ENCODE results near the gene FNDC3A. TPM values are rescaled to one million over a fixed set of nuclear protein-coding genes. Genes with fewer than 3 reads are reported as not detected.
"Not testable (repeated sequence)": the region's sequence is repeated elsewhere in the genome, so short reads cannot be mapped to it uniquely, and the experiment has no call there.

The FNDC3A gene
- polyA plus RNA-seq, 1 of the 3 experiments (the other 2 are of a cell fraction) = 27.7 TPM

DNA sequence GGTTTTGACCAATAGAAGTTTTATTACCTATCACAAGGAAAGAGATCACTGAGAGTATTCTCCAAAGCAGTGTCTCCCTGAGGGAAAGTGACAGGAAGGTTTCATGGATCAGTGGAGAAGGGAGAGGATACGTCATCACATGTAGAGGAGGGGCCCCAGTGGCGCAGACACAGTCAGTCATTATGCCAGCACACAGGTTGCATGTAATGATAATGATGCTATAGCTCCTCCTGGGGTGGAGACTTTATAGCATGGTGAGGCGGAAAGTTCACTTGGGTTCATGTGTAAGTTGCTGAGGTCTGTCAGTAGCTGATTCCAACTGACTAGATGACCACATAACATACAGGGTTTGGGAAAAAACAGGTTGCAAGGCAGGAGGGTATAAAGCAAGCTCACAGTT, 88.8 kb downstream of the FNDC3A start:
- no peaks in the 10 kb centered on the region for H3K9me2 ChIP-seq
- H4K20me1 ChIP-seq (ENCODE audit: insufficient read depth) = peaks cover 11% of the 10 kb centered on the region
- H3K79me2 ChIP-seq (ENCODE audit: insufficient read depth) = peaks cover 73% of the 10 kb centered on the region
- H3K9ac ChIP-seq = no peak overlapping the region
- no peak for TF ChIP-seq POLR2AphosphoS5 (IDR thresholded peaks at IDR 0.05; ENCODE audit: low read depth, low read length)
- TF ChIP-seq GABPA (IDR thresholded peaks at IDR 0.05; ENCODE audit: low read depth) = no peak
- TF ChIP-seq, protein P1, sequence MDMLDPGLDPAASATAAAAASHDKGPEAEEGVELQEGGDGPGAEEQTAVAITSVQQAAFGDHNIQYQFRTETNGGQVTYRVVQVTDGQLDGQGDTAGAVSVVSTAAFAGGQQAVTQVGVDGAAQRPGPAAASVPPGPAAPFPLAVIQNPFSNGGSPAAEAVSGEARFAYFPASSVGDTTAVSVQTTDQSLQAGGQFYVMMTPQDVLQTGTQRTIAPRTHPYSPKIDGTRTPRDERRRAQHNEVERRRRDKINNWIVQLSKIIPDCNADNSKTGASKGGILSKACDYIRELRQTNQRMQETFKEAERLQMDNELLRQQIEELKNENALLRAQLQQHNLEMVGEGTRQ (IDR thresholded peaks at IDR 0.05; ENCODE audit: borderline replicate concordance, low read depth, low read length) = no peak
- TF ChIP-seq, protein P2, sequence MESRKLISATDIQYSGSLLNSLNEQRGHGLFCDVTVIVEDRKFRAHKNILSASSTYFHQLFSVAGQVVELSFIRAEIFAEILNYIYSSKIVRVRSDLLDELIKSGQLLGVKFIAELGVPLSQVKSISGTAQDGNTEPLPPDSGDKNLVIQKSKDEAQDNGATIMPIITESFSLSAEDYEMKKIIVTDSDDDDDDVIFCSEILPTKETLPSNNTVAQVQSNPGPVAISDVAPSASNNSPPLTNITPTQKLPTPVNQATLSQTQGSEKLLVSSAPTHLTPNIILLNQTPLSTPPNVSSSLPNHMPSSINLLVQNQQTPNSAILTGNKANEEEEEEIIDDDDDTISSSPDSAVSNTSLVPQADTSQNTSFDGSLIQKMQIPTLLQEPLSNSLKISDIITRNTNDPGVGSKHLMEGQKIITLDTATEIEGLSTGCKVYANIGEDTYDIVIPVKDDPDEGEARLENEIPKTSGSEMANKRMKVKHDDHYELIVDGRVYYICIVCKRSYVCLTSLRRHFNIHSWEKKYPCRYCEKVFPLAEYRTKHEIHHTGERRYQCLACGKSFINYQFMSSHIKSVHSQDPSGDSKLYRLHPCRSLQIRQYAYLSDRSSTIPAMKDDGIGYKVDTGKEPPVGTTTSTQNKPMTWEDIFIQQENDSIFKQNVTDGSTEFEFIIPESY (IDR thresholded peaks at IDR 0.05; ENCODE audit: borderline replicate concordance, low read depth) = no peak
- no peaks in the 10 kb centered on the region for H3K9me3 ChIP-seq
- peaks cover 0 to 32% of the 10 kb centered on the region in 2 experiments for H3K36me3 ChIP-seq (replicated peaks in 1 of 2; ENCODE audit: control insufficient read depth in 1 of 2, insufficient read depth in 2 of 2, low read length in 1 of 2)
- H3K27ac ChIP-seq (ENCODE audit: low read depth in 2 of 2, low read length in 1 of 2) = no peak overlapping the region
- no peak overlapping the region for H3K4me3 ChIP-seq (ENCODE audit: low read depth in 2 of 2, low read length in 1 of 2)
- ChIA-PET CTCF (interaction anchor here (1.0 kb wide), 1 partner anchor 35 kb away, joined by 3 read pairs; no protein-coding TSS in a partner anchor), POLR2A (no interaction called here)
- H2AFZ ChIP-seq (ENCODE audit: low read depth) = no peak overlapping the region
- 95% methylated on average over 3 of the region's 3 CpGs for WGBS (ENCODE audit: low lambda C conversion rate)
- no peak overlapping the region for H3K4me2 ChIP-seq
- H3F3A ChIP-seq (replicated peaks; ENCODE audit: insufficient read depth) = peaks cover 17% of the 10 kb centered on the region
- H3K4me1 ChIP-seq (ENCODE audit: control insufficient read depth in 1 of 2, insufficient read depth in 2 of 2, low read depth in 1 of 2, low read length in 1 of 2) = peaks cover 0 to 11% of the 10 kb centered on the region in 2 experiments; a peak in 2 of 4 replicates
- H3K27me3 ChIP-seq (ENCODE audit: insufficient read depth) = no peaks in the 10 kb centered on the region
- no peak for DNase-seq

DNA sequence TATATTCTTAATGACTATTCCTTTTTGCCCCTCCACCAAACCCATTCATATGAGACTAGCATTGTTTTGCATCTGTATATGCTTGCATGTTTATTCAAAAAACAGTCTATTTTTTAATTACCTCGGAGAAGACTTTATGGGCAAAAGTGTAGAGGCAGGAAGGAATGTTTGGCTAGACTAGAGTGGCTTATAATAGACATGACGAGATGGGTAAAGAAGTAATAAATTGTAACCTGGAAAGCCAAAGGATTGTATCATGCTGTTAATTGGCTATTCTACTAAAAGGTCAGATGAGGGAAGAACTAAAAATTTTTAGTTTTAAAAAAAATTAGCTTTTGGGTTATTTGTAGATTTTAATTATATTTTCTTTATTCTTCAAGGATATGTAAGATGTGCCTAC, 91.1 kb downstream of the FNDC3A start:
- H3K9me2 ChIP-seq = no peaks in the 10 kb centered on the region
- no peak overlapping the region for H2AFZ ChIP-seq (ENCODE audit: low read depth)
- ChIA-PET POLR2A (no interaction called here), CTCF (interaction anchor here (0.9 to 1.5 kb wide), 2 partner anchors 13 to 111 kb away, joined by 3 read pairs; no protein-coding TSS in a partner anchor)
- H3K27ac ChIP-seq (ENCODE audit: low read depth in 2 of 2, low read length in 1 of 2) = no peak overlapping the region
- peaks cover 12% of the 10 kb centered on the region for H4K20me1 ChIP-seq (ENCODE audit: insufficient read depth)
- peaks cover 71% of the 10 kb centered on the region for H3K79me2 ChIP-seq (ENCODE audit: insufficient read depth)
- peaks cover 28% of the 10 kb centered on the region for H3F3A ChIP-seq (replicated peaks; ENCODE audit: insufficient read depth)
- no peaks in the 10 kb centered on the region for H3K27me3 ChIP-seq (ENCODE audit: insufficient read depth)
- TF ChIP-seq RFX5 (IDR thresholded peaks at IDR 0.05; ENCODE audit: low read length) = no peak
- TF ChIP-seq TCF12 (IDR thresholded peaks at IDR 0.05) = no peak
- no peak for TF ChIP-seq YY1 (IDR thresholded peaks at IDR 0.05; ENCODE audit: low read depth)
- no peak for TF ChIP-seq FOXJ3 (CRISPR knock-in tag; IDR thresholded peaks at IDR 0.05)
- no peak for TF ChIP-seq GATA2 (CRISPR knock-in tag; IDR thresholded peaks at IDR 0.05)
- TF ChIP-seq, protein P3, sequence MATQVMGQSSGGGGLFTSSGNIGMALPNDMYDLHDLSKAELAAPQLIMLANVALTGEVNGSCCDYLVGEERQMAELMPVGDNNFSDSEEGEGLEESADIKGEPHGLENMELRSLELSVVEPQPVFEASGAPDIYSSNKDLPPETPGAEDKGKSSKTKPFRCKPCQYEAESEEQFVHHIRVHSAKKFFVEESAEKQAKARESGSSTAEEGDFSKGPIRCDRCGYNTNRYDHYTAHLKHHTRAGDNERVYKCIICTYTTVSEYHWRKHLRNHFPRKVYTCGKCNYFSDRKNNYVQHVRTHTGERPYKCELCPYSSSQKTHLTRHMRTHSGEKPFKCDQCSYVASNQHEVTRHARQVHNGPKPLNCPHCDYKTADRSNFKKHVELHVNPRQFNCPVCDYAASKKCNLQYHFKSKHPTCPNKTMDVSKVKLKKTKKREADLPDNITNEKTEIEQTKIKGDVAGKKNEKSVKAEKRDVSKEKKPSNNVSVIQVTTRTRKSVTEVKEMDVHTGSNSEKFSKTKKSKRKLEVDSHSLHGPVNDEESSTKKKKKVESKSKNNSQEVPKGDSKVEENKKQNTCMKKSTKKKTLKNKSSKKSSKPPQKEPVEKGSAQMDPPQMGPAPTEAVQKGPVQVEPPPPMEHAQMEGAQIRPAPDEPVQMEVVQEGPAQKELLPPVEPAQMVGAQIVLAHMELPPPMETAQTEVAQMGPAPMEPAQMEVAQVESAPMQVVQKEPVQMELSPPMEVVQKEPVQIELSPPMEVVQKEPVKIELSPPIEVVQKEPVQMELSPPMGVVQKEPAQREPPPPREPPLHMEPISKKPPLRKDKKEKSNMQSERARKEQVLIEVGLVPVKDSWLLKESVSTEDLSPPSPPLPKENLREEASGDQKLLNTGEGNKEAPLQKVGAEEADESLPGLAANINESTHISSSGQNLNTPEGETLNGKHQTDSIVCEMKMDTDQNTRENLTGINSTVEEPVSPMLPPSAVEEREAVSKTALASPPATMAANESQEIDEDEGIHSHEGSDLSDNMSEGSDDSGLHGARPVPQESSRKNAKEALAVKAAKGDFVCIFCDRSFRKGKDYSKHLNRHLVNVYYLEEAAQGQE (IDR thresholded peaks at IDR 0.05; ENCODE audit: low read depth, low read length) = no peak
- no peak for DNase-seq
- H3K4me3 ChIP-seq (ENCODE audit: low read depth in 2 of 2, low read length in 1 of 2) = no peak overlapping the region
- H3K36me3 ChIP-seq (replicated peaks in 1 of 2; ENCODE audit: control insufficient read depth in 1 of 2, insufficient read depth in 2 of 2, low read length in 1 of 2) = peaks cover 0 to 35% of the 10 kb centered on the region in 2 experiments
- no peak overlapping the region for H3K4me2 ChIP-seq
- no peaks in the 10 kb centered on the region for H3K9me3 ChIP-seq
- no peak overlapping the region for H3K9ac ChIP-seq
- 98% methylated on average over 2 of the region's 2 CpGs for WGBS (ENCODE audit: low lambda C conversion rate)
- H3K4me1 ChIP-seq (ENCODE audit: control insufficient read depth in 1 of 2, insufficient read depth in 2 of 2, low read depth in 1 of 2, low read length in 1 of 2) = peaks cover 0 to 14% of the 10 kb centered on the region in 2 experiments; a peak in 2 of 4 replicates

DNA sequence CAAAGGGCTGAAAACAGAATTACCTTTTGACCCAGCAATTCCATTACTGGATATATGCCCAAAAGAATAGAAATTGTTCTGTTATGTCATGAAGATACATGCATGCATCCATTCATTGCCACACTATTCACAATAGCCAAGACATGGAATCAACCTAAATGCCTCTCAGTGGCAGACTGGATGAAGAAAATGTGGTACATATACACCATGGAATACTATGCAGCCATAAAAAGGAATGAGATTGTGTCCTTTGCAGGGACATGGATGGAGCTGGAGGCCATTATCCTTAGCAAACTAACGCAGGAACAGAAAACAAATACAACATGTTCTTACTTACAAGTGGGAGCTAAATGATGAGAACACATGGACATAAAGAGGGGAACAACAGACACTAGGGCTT, 92.8 kb downstream of the FNDC3A start:
- H3K9ac ChIP-seq; POLR2A ChIA-PET; H3K9me3 ChIP-seq; DNase-seq; H3K4me2 ChIP-seq; H2AFZ ChIP-seq (ENCODE audit: low read depth); H3K4me1 ChIP-seq (ENCODE audit: control insufficient read depth in 1 of 2, insufficient read depth in 2 of 2, low read depth in 1 of 2, low read length in 1 of 2); H3K27ac ChIP-seq (ENCODE audit: low read depth in 2 of 2, low read length in 1 of 2); H3K9me2 ChIP-seq; H3K27me3 ChIP-seq (ENCODE audit: insufficient read depth); H3K4me3 ChIP-seq (ENCODE audit: low read depth in 2 of 2, low read length in 1 of 2): not testable (repeated sequence)
- 100% methylated on average over 1 of the region's 1 CpG for WGBS (ENCODE audit: low lambda C conversion rate)
- peaks cover 0 to 30% of the 10 kb centered on the region in 2 experiments for H3K36me3 ChIP-seq (replicated peaks in 1 of 2; ENCODE audit: control insufficient read depth in 1 of 2, insufficient read depth in 2 of 2, low read length in 1 of 2)
- peaks cover 75% of the 10 kb centered on the region for H3K79me2 ChIP-seq (ENCODE audit: insufficient read depth)
- H4K20me1 ChIP-seq (ENCODE audit: insufficient read depth) = peaks cover 14% of the 10 kb centered on the region; the same call in 1 of the 2 replicates
- CTCF ChIA-PET = interaction anchor here (1.1 kb wide), 1 partner anchor 31 kb away, joined by 3 read pairs; no protein-coding TSS in a partner anchor
- H3F3A ChIP-seq (replicated peaks; ENCODE audit: insufficient read depth) = peaks cover 31% of the 10 kb centered on the region

DNA sequence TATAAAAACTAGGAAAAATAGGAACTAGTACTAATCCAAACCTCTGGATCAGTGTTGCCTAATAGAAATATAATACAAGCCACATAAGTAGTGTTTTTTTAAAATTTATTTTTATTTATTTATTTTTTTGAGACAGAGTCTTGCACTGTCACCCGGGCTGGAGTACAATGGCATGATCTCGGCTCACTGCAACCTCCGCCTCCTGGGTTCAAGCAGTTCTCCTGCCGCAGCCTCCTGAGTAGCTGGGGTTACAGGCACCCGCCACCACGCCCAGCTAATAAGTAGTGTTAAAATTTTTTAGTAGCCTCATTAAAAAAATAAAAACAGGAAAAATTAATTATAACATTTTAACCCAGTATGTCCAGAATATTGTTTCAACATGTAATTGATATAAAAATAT, 94.3 kb downstream of the FNDC3A start:
- H3K4me2 ChIP-seq; H3K27me3 ChIP-seq (ENCODE audit: insufficient read depth); H3K4me3 ChIP-seq (ENCODE audit: low read depth in 2 of 2, low read length in 1 of 2); H2AFZ ChIP-seq (ENCODE audit: low read depth); H3K4me1 ChIP-seq (ENCODE audit: control insufficient read depth in 1 of 2, insufficient read depth in 2 of 2, low read depth in 1 of 2, low read length in 1 of 2); H3K9ac ChIP-seq; DNase-seq; H3K9me2 ChIP-seq; H4K20me1 ChIP-seq (ENCODE audit: insufficient read depth); H3K9me3 ChIP-seq; POLR2A ChIA-PET; CTCF ChIA-PET; H3K27ac ChIP-seq (ENCODE audit: low read depth in 2 of 2, low read length in 1 of 2): not testable (repeated sequence)
- WGBS (ENCODE audit: low lambda C conversion rate) = 98% methylated on average over 6 of the region's 6 CpGs
- Histone ChIP-seq H3K79me2 (ENCODE audit: insufficient read depth) (peaks cover 73% of the 10 kb centered on the region), H3K36me3 (replicated peaks in 1 of 2; ENCODE audit: control insufficient read depth in 1 of 2, insufficient read depth in 2 of 2, low read length in 1 of 2) (peaks cover 0 to 29% of the 10 kb centered on the region in 2 experiments), H3F3A (replicated peaks; ENCODE audit: insufficient read depth) (peaks cover 31% of the 10 kb centered on the region)

Measured in SK-N-SH (cell line).